Fibroblast of skin of scalp (primary cell): ENCODE measurements around the gene CHRM1.

Experiments
- DNase-seq: peaks from one replicate; pipeline ENCODE4 v3.0.0-alpha.2; 2013

CHRM1 gene

GRCh38 chr11:62925745-62926679 is 4.8 kb upstream of the CHRM1 start:
- DNase-seq: no peak

GRCh38 chr11:62925308-62925707 is 4.1 kb upstream of the CHRM1 start:
- no peak for DNase-seq

- DNase-seq: no peak
Observed at GRCh38 chr11:62923601-62924411, 2.6 kb upstream of the CHRM1 start.

GRCh38 chr11:62922653-62923431 is 1.7 kb upstream of the CHRM1 start:
- DNase-seq: no peak

- DNase-seq: no peak
Observed at GRCh38 chr11:62922189-62922589, 1.0 kb upstream of the CHRM1 start.

GRCh38 chr11:62921573-62922188 is 518 bp upstream of the CHRM1 start:
- DNase-seq: peak; percentile 48

GRCh38 chr11:62919898-62920640 is 1.1 kb downstream of the CHRM1 start:
- DNase-seq: no peak

GRCh38 chr11:62919476-62919875 is 1.7 kb downstream of the CHRM1 start:
- DNase-seq: no peak

- DNase-seq: no peak
Observed at GRCh38 chr11:62918531-62918930, 2.6 kb downstream of the CHRM1 start.

- no peak for DNase-seq
Observed at GRCh38 chr11:62917906-62918502, 3.2 kb downstream of the CHRM1 start.

- no peak for DNase-seq
Observed at GRCh38 chr11:62914416-62914815, 6.7 kb downstream of the CHRM1 start.

GRCh38 chr11:62912268-62912667 is 8.9 kb downstream of the CHRM1 start:
- no peak for DNase-seq

- no peak for DNase-seq
Observed at GRCh38 chr11:62911137-62912130, 9.7 kb downstream of the CHRM1 start.

- DNase-seq: no peak
Observed at GRCh38 chr11:62910141-62910882, 10.9 kb downstream of the CHRM1 start.

- peak; percentile 80 for DNase-seq
Observed at GRCh38 chr11:62909107-62909894, 11.9 kb downstream of the CHRM1 start.

- DNase-seq: no peak
Observed at GRCh38 chr11:62908468-62909072, 12.6 kb downstream of the CHRM1 start.

- peak; percentile 76 for DNase-seq
Observed at GRCh38 chr11:62905927-62906531, 15.1 kb downstream of the CHRM1 start.
